ENCODE results near the gene PTPRN2.

Gene PTPRN2

DNA sequence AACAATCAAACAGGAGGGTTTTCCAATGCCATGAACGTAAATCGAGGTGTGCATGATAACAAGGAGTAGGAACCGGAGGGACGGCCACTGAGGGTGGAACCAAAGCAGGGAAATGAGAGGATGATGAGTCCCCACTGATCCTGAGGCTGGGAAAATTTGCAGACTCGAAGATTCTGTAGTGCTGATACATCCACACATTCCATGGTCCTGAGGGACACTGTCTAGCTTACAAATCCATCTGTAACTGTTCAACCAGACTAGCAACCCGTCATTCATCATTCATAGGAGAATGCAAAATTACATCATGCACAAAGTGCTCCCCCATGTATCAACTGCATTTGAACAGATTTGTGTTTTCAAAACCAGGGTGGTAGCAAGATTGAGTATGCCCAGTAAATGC is 189.7 kb downstream of the PTPRN2 start:
- TF ChIP-seq POLR2A (IDR thresholded peaks at IDR 0.05; ENCODE audit: low read depth, low read length) = no peak
- FAIRE-seq (no peak), DNase-seq (ENCODE audit: insufficient read length, low spot score) (no peak)

DNA sequence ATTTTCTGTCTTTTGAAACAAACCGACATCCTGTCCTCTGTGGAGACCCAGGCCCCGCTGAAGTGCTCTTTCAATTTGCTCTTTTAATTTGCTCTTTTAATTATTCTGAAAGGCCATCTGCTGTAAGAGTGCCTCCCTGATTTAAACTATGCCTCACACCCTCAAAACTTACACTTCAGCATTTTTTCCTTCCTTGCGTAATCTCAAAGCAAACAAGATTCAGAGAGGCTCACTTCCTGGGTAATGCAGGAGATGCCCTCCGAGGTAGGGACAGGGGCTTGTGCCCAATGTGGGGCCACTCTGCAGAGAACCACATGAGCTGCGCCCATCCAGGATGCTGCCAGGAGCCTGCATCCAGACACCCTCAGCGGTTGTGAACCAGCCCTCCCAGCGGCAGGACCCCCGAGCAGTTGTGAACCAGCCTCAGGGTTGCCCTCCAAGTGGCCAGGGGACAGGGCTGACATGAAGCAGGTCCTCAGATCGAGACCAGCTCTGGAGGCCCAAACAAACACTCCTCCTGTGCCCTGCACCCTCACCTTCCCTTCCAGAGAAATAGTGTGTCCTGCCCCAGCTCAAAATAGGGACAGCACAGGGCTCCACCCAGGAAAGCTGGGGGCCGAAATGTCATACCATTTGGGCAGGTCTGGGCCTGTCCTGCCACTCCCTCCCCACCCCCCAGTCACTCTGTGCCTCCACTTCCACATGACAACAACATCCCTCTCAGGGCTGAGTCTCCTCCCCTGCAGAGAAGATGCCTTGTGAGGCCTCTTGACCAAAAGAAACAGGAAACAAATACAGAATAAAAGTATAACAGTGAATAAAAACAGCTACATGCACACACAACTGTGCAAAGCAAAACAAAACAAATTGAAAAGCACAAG is 190.4 kb downstream of the PTPRN2 start:
- DNase-seq (ENCODE audit: insufficient read length, low spot score) = no peak
- no peak for FAIRE-seq

DNA sequence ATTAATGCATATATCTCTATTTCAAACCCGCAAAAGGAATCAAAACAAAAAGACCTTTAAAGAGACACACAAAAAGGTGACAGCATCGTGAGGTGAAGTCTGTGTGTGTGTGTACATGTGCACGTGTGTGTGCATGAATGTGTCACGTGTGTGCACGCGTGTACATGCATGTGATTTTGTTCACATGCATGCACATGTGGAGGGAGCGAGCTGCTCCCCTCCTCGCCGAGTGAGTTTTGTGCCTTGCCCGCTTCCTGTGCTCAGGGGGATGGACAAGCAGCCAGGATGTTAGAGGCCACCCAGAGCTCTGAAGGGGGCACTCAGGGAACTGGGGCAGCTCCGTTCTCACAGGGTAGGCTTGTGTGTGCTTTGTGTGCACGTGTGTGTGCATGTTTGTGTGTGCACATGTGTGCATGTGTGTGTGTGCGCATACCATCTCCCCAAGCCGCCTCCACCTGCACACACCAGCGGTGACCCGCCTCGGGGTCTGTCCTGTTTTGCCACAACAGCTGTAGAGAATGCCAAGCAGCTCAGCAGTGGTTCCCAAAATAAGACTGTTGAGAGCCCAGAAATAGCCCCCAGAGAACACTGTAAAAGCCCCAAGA is 191.2 kb downstream of the PTPRN2 start:
- DNase-seq (ENCODE audit: insufficient read length, low spot score) (no peak), FAIRE-seq (no peak)
- TF ChIP-seq POLR2A (IDR thresholded peaks at IDR 0.05; ENCODE audit: low read depth, low read length) = no peak

More for the DNA sequence above, 190.4 kb downstream of the PTPRN2 start:
- no peak for TF ChIP-seq POLR2A (IDR thresholded peaks at IDR 0.05; ENCODE audit: low read depth, low read length)

DNA sequence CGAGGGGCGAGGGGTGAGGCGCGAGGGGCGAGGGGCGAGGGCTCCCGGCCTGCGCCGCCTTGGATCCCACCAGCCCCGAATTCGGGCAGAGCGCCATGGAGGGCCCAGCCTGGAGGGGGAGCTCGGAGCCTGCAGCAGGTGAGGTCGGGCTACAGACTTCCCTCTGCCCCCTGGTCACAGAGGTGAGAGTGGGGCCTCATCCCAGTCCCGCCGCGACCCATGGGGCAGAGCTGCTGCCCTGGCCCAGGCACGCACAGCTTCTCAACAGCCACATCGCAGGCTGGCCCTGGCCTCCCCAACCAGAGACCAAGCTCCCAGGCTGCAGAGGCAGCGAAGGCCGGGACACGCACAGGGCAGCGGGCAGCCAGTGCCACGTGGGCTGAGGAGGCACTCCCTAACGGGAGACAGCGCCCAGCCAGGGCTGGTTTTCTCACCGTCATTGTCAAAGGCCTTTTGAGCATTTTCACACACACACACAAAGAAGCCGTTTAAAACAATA is 191.8 kb downstream of the PTPRN2 start:
- FAIRE-seq (no peak), DNase-seq (ENCODE audit: insufficient read length, low spot score) (no peak)
- TF ChIP-seq POLR2A (IDR thresholded peaks at IDR 0.05; ENCODE audit: low read depth, low read length) = no peak

DNA sequence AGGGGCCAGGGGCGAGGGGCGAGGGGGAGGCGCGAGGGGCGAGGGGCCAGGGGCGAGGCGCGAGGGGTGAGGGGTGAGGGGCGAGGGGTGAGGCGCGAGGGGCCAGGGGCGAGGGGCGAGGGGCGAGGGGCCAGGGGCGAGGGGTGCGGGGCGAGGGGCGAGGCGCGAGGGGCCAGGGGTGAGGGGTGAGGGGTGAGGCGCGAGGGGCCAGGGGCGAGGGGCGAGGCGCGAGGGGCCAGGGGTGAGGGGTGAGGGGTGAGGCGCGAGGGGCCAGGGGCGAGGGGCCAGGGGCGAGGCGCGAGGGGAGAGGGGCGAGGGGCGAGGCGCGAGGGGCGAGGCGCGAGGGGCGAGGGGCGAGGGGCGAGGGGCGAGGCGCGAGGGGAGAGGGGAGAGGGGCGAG is 192.3 kb downstream of the PTPRN2 start:
- FAIRE-seq (no peak), DNase-seq (ENCODE audit: insufficient read length, low spot score) (no peak)
- no peak for TF ChIP-seq POLR2A (IDR thresholded peaks at IDR 0.05; ENCODE audit: low read depth, low read length)

DNA sequence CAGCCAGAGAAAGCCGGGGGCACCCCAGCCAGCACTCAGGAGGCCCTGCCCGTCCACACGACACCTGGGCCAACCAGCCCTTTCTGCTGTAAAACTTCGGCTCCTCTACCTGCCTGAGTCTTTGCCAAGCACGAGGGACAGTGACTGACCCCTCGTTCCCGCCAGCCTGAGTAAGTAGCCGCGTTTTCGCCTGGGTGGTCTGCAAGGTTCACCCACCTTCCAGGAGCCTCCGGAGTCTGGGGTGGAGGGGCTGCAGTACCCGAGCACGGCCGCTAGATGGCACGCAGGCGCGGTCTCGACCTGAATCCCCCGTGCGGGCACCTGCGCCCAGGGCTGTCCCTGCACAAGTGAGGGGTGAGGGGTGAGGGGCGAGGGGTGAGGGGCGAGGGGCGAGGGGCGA is 192.7 kb downstream of the PTPRN2 start:
- no peak for FAIRE-seq
- no peak for TF ChIP-seq POLR2A (IDR thresholded peaks at IDR 0.05; ENCODE audit: low read depth, low read length)

DNA sequence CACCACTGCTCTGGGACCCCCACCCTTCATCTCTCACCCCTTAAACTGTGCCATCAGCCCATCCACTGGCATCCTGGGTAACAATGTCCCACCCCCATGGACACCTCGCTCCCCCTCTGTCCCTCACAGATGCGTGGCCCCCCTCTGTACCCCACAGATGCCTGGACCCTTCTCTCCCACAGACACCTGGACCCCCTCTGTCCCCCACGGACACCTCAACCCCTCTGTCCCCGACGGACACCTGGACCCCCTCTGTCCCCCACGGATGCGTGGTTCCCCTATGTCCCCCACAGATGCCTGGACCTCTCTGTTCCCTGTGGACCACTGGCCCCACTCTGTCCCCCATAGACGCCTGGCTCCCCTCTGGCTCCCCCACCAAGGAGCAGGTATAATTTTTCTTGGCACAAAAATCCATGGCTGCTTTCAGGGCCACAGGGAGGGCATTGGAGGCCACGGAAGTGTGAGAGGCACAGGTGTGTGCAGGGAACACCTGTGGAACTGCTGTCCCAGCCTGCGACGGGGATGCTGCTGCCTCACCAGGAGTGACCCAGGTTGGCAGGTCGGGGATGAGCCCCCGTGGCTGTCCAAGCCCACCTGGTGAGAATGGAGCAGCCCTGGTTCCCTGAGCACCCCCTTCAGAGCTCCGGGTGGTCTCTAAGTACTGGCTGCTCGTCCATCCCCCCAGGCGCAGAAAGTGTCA is 193.5 kb downstream of the PTPRN2 start:
- FAIRE-seq (no peak), DNase-seq (ENCODE audit: insufficient read length, low spot score) (no peak)
- TF ChIP-seq POLR2A (IDR thresholded peaks at IDR 0.05; ENCODE audit: low read depth, low read length) = no peak

More for the DNA sequence above, 192.7 kb downstream of the PTPRN2 start:
- DNase-seq (ENCODE audit: insufficient read length, low spot score) = peak; percentile 67

DNA sequence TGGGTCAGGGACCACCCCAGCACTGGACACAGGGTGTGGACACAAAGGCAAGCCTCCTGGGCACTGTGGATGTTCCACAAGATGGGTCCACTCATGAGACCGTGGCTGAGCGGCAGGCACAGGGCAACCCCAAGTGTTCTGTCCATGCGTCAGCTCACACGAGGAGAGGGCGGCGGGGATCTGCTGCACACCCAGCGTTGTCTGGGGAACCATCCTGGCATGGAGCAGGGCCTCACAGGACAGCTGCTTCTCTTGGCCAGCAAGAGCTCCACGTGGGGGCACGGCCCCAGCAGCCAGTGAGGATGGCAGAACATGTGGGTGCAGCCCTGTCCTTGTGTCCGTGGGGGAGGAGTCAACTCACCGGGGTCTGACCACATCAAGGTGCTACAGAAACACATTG is 195.4 kb downstream of the PTPRN2 start:
- FAIRE-seq = no peak
- DNase-seq (ENCODE audit: insufficient read length, low spot score) = no peak
- no peak for TF ChIP-seq POLR2A (IDR thresholded peaks at IDR 0.05; ENCODE audit: low read depth, low read length)

DNA sequence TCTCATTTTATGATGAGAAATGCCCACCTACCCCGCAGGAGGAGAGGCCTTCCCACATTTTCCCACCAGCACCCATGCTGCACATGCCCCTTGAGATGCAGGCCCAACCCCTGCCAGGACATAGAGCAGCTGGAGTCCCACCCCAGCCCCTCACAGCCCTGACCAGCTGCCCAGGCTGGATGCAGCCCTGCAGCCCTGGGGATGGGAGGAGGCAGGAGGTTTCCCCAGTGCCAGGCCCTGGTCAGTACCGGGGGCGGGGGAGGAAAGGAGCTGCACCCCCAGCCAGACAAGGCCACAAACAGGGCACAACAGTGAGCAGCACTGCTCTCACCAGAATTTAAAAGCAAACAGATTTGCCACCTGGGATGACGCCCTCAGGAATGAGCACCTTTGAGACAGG is 196.1 kb downstream of the PTPRN2 start:
- DNase-seq (ENCODE audit: insufficient read length, low spot score) (no peak), FAIRE-seq (no peak)
- no peak for TF ChIP-seq POLR2A (IDR thresholded peaks at IDR 0.05; ENCODE audit: low read depth, low read length)

DNA sequence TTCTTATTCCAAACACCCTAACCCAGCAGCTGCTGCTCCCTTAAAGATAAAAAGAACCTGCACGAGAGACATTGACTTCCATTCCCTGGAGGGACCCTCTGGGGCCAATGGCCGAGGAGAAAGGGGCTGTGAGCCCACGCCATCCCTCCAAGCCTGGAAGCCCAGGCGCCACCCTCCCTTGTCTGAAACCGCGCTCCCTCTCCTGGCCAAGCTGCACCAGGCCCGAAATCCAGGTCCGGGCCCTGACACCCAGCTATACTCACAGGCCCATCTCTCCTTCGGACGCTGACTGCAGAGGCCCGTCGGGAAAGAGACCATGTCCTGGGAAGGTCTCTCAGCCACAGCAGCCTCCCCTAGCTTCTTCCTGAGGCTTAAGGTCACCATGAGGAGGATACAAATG is 196.5 kb downstream of the PTPRN2 start:
- no peak for FAIRE-seq
- DNase-seq (ENCODE audit: insufficient read length, low spot score) = no peak
- TF ChIP-seq POLR2A (IDR thresholded peaks at IDR 0.05; ENCODE audit: low read depth, low read length) = no peak

DNA sequence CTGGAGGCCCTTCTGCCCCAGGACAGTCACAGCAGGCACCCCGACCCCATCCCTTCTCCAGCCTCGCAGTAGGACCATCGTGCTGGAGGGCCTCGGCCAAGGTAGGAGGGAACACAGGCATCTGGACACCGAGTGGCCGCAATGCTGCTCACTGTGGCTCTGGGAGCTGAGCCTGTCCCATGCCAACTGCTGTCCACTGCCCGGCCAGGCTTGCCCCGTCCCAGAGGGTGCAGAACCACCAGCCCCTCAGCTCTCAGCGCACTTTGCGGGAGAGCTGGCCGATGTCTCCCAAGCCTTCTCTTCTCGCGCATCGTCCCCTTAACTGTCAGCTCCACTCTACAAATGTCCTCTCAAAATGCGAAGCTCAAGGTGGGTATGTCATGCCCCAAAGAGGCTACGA is 197.2 kb downstream of the PTPRN2 start:
- FAIRE-seq (no peak), DNase-seq (ENCODE audit: insufficient read length, low spot score) (no peak)
- no peak for TF ChIP-seq POLR2A (IDR thresholded peaks at IDR 0.05; ENCODE audit: low read depth, low read length)

DNA sequence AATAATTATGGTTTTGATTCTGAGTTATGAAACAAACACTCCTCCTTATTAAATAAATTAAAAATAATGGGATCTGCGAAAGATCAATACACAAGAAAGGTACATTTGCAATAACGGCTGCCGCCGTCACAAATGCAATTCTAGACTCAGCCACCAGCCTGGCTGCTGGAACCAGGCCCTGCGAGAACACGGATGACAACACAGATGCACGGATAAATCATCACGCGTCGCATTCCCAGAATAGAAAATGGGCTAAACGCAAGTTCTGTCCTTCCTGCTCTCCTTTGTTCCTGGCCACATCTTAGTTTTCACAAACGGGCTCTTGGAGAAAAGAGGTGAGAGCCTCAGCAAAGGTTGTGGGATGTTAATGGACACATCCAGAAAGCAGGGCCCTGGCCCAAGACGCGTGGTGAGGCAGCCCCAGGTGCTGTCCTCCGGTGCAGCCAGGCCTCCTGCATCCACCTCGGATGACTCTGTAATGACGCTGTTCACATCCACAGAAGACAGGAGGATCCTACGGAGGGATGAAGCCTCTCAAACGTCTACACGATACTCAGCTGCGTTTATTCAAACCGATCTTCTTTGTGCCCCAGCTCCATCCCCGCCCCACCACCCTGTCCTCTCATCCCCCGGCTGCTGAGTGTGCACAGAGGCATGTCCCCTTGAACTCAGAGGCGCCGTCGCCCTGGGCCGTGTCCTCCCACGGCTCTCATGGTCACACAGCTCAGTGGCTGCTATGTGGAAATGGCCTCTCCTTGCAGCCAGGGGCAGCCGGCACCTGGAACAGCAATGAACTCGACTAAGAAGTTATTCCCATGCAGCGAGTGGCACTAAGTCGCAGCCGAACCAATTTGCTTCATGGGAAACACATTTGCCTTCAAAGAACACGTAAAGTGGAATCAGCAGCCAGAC is 197.9 kb downstream of the PTPRN2 start:
- no peak for FAIRE-seq
- no peak for DNase-seq (ENCODE audit: insufficient read length, low spot score)
- TF ChIP-seq POLR2A (IDR thresholded peaks at IDR 0.05; ENCODE audit: low read depth, low read length) = no peak

DNA sequence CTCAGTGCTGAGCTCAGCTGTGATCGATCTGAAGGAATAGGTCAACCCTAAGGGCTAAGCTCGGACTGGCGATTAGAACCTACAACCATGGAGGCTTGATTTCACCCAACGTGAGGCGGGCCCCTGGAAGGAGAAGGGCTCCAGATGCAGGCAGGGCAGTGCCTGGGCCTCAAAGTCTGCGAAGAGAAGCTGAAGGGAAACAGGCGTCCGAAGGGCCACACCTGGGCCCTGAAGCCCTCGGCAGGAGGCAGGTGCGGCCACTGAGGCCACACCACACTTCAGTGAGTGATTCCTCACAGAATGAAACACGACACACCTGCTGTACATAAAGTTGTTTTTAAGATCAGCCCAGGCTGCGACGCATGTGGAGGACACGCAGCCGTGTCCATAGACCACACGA is 198.7 kb downstream of the PTPRN2 start:
- FAIRE-seq (no peak), DNase-seq (ENCODE audit: insufficient read length, low spot score) (no peak)
- no peak for TF ChIP-seq POLR2A (IDR thresholded peaks at IDR 0.05; ENCODE audit: low read depth, low read length)
